DOHH2 (cell line): ENCODE results near the gene OR52A5.

ENCODE experiments used
- H3F3A ChIP-seq: fragments of 200-600 bp; sonication (generic), shearing (Covaris generic); 2 replicates; pipeline ENCODE4 v1.6.0; 2016; ENCODE audit warnings: antibody characterized with exemption, mild to moderate bottlenecking; ENCODE audit not compliant: control insufficient read depth, insufficient read depth
- H3K27ac ChIP-seq: fragments of 200-600 bp; sonication (generic); 2 replicates; pipeline ENCODE4 v1.5.1; 2014; ENCODE audit warnings: low read depth, mild to moderate bottlenecking, low read length, moderate library complexity
- H3K27me3 ChIP-seq: fragments of 200-600 bp; sonication (generic); 2 replicates; pipeline ENCODE4 v1.6.1; 2014; ENCODE audit warnings: mild to moderate bottlenecking, low read length, mixed read lengths; ENCODE audit not compliant: control insufficient read depth
- H3K36me3 ChIP-seq: fragments of 200-600 bp; sonication (generic); 2 replicates; pipeline ENCODE4 v1.6.1; 2014; ENCODE audit warnings: mild to moderate bottlenecking, low read length, moderate library complexity, mixed read lengths; ENCODE audit not compliant: control insufficient read depth
- H3K4me1 ChIP-seq: fragments of 200-600 bp; sonication (generic); 2 replicates; pipeline ENCODE4 v1.6.1; 2014; ENCODE audit warnings: mild to moderate bottlenecking, low read length, mixed read lengths; ENCODE audit not compliant: control insufficient read depth
- H3K4me2 ChIP-seq: fragments of 200-600 bp; sonication (generic); 2 replicates; pipeline ENCODE4 v1.6.0; 2014; ENCODE audit warnings: mild to moderate bottlenecking, low read length, moderate library complexity
- H3K4me3 ChIP-seq: fragments of 200-600 bp; sonication (generic); 2 replicates; pipeline ENCODE4 v1.5.1; 2014; ENCODE audit warnings: mild to moderate bottlenecking, low read length, mixed read lengths
- H3K79me2 ChIP-seq: fragments of 200-600 bp; sonication (generic); 2 replicates; pipeline ENCODE4 v1.6.1; 2014; ENCODE audit warnings: mild to moderate bottlenecking, low read length, mixed read lengths; ENCODE audit not compliant: control insufficient read depth
- H3K9me2 ChIP-seq: fragments of 200-600 bp; sonication (generic); replicated peaks from 2 replicates; pipeline ENCODE4 v1.6.1; 2014; ENCODE audit warnings: mild to moderate bottlenecking, low read length, mixed read lengths; ENCODE audit not compliant: control insufficient read depth
- H3K9me3 ChIP-seq: fragments of 200-600 bp; sonication (generic); 2 replicates; pipeline ENCODE4 v1.6.1; 2014; ENCODE audit warnings: antibody characterized with exemption, low read length, mixed read lengths; ENCODE audit not compliant: control insufficient read depth, insufficient read depth
- H4K20me1 ChIP-seq: fragments of 200-600 bp; sonication (generic); 2 replicates; pipeline ENCODE4 v1.6.0; 2014; ENCODE audit warnings: low read depth, mild to moderate bottlenecking, antibody characterized with exemption, low read length, moderate library complexity; ENCODE audit not compliant: control insufficient read depth, insufficient read depth
- CTCF ChIP-seq: fragments of 200-600 bp; sonication (generic); IDR thresholded peaks from one replicate; pipeline ENCODE4 v1.5.1; 2014; ENCODE audit warnings: antibody characterized with exemption, mild to moderate bottlenecking, low read depth, low read length; ENCODE audit not compliant: poor library complexity, severe bottlenecking
- EZH2phosphoT487 ChIP-seq: fragments of 200-600 bp; sonication (generic); IDR thresholded peaks from 2 replicates; pipeline ENCODE4 v1.6.1; 2017; ENCODE audit warnings: borderline replicate concordance, mild to moderate bottlenecking, antibody characterized with exemption, low read length, moderate library complexity, mixed read lengths

OR52A5 gene

GRCh38 chr11:5123802-5124521, 14.2 kb downstream of the OR52A5 start:
- Histone ChIP-seq H3K4me3 (no peak overlapping the region), H3K9me3 (no peaks in the 10 kb centered on the region), H3K4me2 (no peak overlapping the region), H3K27me3 (no peaks in the 10 kb centered on the region), H3K9me2 (no peaks in the 10 kb centered on the region), H3F3A (no peaks in the 10 kb centered on the region), H4K20me1 (no peaks in the 10 kb centered on the region), H3K36me3 (no peaks in the 10 kb centered on the region), H3K79me2 (no peaks in the 10 kb centered on the region), H3K27ac (no peak overlapping the region), H3K4me1 (no peaks in the 10 kb centered on the region)
- TF ChIP-seq EZH2phosphoT487 (no peak), CTCF (peak; percentile 88)

- Histone ChIP-seq H3K9me3 (no peaks in the 10 kb centered on the region), H4K20me1 (no peaks in the 10 kb centered on the region), H3K9me2 (no peaks in the 10 kb centered on the region), H3F3A (no peaks in the 10 kb centered on the region), H3K79me2 (no peaks in the 10 kb centered on the region), H3K27ac (no peak overlapping the region), H3K4me2 (no peak overlapping the region), H3K4me3 (no peak overlapping the region), H3K4me1 (no peaks in the 10 kb centered on the region), H3K27me3 (no peaks in the 10 kb centered on the region), H3K36me3 (no peaks in the 10 kb centered on the region)
- no peak for TF ChIP-seq EZH2phosphoT487
- TF ChIP-seq CTCF, result no peak
Measured at GRCh38 chr11:5118893-5119292, 19.3 kb downstream of the OR52A5 start.

DNA sequence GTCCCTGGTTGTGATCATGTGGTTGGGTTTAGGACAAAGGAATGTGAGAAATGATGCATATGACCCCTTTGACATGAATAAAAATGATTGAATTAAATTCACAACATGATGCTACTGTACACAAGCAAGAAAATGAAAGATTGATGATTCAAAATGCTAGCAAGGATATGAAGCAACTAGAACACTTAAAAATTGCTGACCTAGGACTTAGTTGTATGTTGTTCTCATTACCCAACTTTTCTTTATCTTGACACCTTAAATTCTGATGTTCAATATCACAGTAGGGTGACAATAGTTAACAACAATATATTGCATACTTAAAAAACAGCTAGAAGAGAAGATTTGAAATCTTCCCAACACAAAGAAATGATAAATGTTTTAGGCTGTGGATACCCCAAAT, 20.6 kb downstream of the OR52A5 start:
- Histone ChIP-seq H3K4me1 (no peaks in the 10 kb centered on the region), H3F3A (no peaks in the 10 kb centered on the region), H3K27me3 (no peaks in the 10 kb centered on the region), H3K36me3 (no peaks in the 10 kb centered on the region), H3K4me2 (no peak overlapping the region), H3K9me2 (no peaks in the 10 kb centered on the region), H3K9me3 (no peaks in the 10 kb centered on the region), H3K4me3 (no peak overlapping the region), H3K27ac (no peak overlapping the region), H4K20me1 (no peaks in the 10 kb centered on the region), H3K79me2 (no peaks in the 10 kb centered on the region)
- TF ChIP-seq EZH2phosphoT487, result no peak
- TF ChIP-seq CTCF, result no peak
